ENCODE measurements around the gene FLT1. TPM values are rescaled to one million over a fixed set of nuclear protein-coding genes. Genes with fewer than 3 reads are reported as not detected.

The FLT1 gene
- total RNA-seq, 2 donors from 2014 or later = 12.3 to 44.6 TPM

- no peaks in the 10 kb centered on the region for H3K9me3 ChIP-seq
- no peak overlapping the region for H3K4me3 ChIP-seq
- H3K36me3 ChIP-seq = no peaks in the 10 kb centered on the region
- H3K4me1 ChIP-seq (ENCODE audit: control insufficient read depth in 1 of 2, low read depth in 2 of 2) = no peaks in the 10 kb centered on the region
- no peaks in the 10 kb centered on the region for H3K27me3 ChIP-seq (replicated peaks; ENCODE audit: insufficient read depth)
- DNase-seq (ENCODE audit: low spot score) (no peak), ATAC-seq (ENCODE audit: insufficient number of reproducible peaks, low FRiP score, low read depth) (no peak)
- TF ChIP-seq CTCF (IDR thresholded peaks at IDR 0.05) = no peak
- H3K27ac ChIP-seq = no peak overlapping the region
Observed at GRCh38 chr13:28540612-28541011, 45.7 kb upstream of the FLT1 start.

- H3K36me3 ChIP-seq = no peaks in the 10 kb centered on the region
- no peak overlapping the region for H3K4me3 ChIP-seq
- H3K9me3 ChIP-seq = no peaks in the 10 kb centered on the region
- no peak for TF ChIP-seq CTCF (IDR thresholded peaks at IDR 0.05)
- H3K27ac ChIP-seq = no peak overlapping the region
- H3K4me1 ChIP-seq (ENCODE audit: control insufficient read depth in 1 of 2, low read depth in 2 of 2) = no peaks in the 10 kb centered on the region
- H3K27me3 ChIP-seq (replicated peaks; ENCODE audit: insufficient read depth) = no peaks in the 10 kb centered on the region
- no peak for ATAC-seq (ENCODE audit: insufficient number of reproducible peaks, low FRiP score, low read depth)
- DNase-seq (ENCODE audit: low spot score) = no peak
Observed at GRCh38 chr13:28539625-28540286, 44.8 kb upstream of the FLT1 start.

GRCh38 chr13:28538932-28539331 is 44.0 kb upstream of the FLT1 start:
- H3K4me3 ChIP-seq = no peak overlapping the region
- no peaks in the 10 kb centered on the region for H3K27me3 ChIP-seq (replicated peaks; ENCODE audit: insufficient read depth)
- H3K9me3 ChIP-seq = no peaks in the 10 kb centered on the region
- ATAC-seq (ENCODE audit: insufficient number of reproducible peaks, low FRiP score, low read depth) (no peak), DNase-seq (ENCODE audit: low spot score) (no peak)
- no peaks in the 10 kb centered on the region for H3K36me3 ChIP-seq
- no peak for TF ChIP-seq CTCF (IDR thresholded peaks at IDR 0.05)
- no peaks in the 10 kb centered on the region for H3K4me1 ChIP-seq (ENCODE audit: control insufficient read depth in 1 of 2, low read depth in 2 of 2)
- no peak overlapping the region for H3K27ac ChIP-seq

- no peak for ATAC-seq (ENCODE audit: insufficient number of reproducible peaks, low FRiP score, low read depth)
- no peak for DNase-seq (ENCODE audit: low spot score)
- no peaks in the 10 kb centered on the region for H3K27me3 ChIP-seq (replicated peaks; ENCODE audit: insufficient read depth)
- H3K36me3 ChIP-seq = no peaks in the 10 kb centered on the region
- peaks cover 0 to 9% of the 10 kb centered on the region in 2 donors for H3K4me1 ChIP-seq (ENCODE audit: control insufficient read depth in 1 of 2, low read depth in 2 of 2)
- H3K4me3 ChIP-seq = no peak overlapping the region
- no peaks in the 10 kb centered on the region for H3K9me3 ChIP-seq
- no peak overlapping the region for H3K27ac ChIP-seq
- TF ChIP-seq CTCF (IDR thresholded peaks at IDR 0.05) = no peak
Observed at GRCh38 chr13:28537171-28537570, 42.2 kb upstream of the FLT1 start.

- no peak for ATAC-seq (ENCODE audit: insufficient number of reproducible peaks, low FRiP score, low read depth)
- no peaks in the 10 kb centered on the region for H3K36me3 ChIP-seq
- H3K4me1 ChIP-seq (ENCODE audit: control insufficient read depth in 1 of 2, low read depth in 2 of 2) = peaks cover 6 to 17% of the 10 kb centered on the region in 2 donors
- H3K27ac ChIP-seq = no peak overlapping the region
- no peak for DNase-seq (ENCODE audit: low spot score)
- no peaks in the 10 kb centered on the region for H3K9me3 ChIP-seq
- no peak for TF ChIP-seq CTCF (IDR thresholded peaks at IDR 0.05)
- no peaks in the 10 kb centered on the region for H3K27me3 ChIP-seq (replicated peaks; ENCODE audit: insufficient read depth)
- H3K4me3 ChIP-seq = no peak overlapping the region
Observed at GRCh38 chr13:28536371-28536770, 41.4 kb upstream of the FLT1 start.
